Activated naive CD4-positive, alpha-beta T cell treated with anti-CD3 and anti-CD28 coated beads, Interleukin-2, amount 50 U/mL, for 72 hours (primary cell): Measurements from ENCODE around the gene MYO3B. TPM values are rescaled to one million over a fixed set of nuclear protein-coding genes. Genes with fewer than 3 reads are reported as not detected.

Experiments
- ATAC-seq, 2 donors: fragments of 150-1000 bp; cut with Tn5 transposase; 2 replicates each; pipeline ENCODE4 v1.10.0; 2021; ENCODE audit warnings: mild to moderate bottlenecking in 2 of 2, moderate library complexity in 2 of 2
- DNase-seq, 2 donors: peaks; one replicate each; pipeline ENCODE4 v3.0.0; 2021 to 2022; ENCODE audit warnings: low spot score in 2 of 2
- H3K27ac Mint-ChIP-seq, 2 donors: one replicate each; pipeline ENCODE4 v1.8.0; 2022; ENCODE audit warnings: mild to moderate bottlenecking in 2 of 2, mixed read lengths in 2 of 2
- H3K36me3 Mint-ChIP-seq, 2 donors: one replicate each; pipeline ENCODE4 v1.8.0; 2022; ENCODE audit warnings: mixed read lengths in 2 of 2
- H3K9me3 Mint-ChIP-seq, 2 donors: one replicate each; pipeline ENCODE4 v1.8.0; 2022; ENCODE audit warnings: mixed read lengths in 2 of 2
- total RNA-seq, 2 donors: library from RNA; stranded (reverse); gene quantifications; one replicate each; pipeline ENCODE4 v1.2.3, GENCODE V29; 2022

Gene MYO3B
- total RNA-seq, 2 donors from 2014 or later = 0.18 to 0.27 TPM

- no peaks in the 10 kb centered on the region for H3K36me3 Mint-ChIP-seq
- DNase-seq (no peak), ATAC-seq (no peak)
- no peaks in the 10 kb centered on the region for H3K9me3 Mint-ChIP-seq
- H3K27ac Mint-ChIP-seq = no peak overlapping the region
Observed at GRCh38 chr2:170485254-170486026, 307.5 kb downstream of the MYO3B start.

- DNase-seq = no peak
- ATAC-seq = no peak
- Mint-ChIP-seq H3K36me3 (no peaks in the 10 kb centered on the region), H3K27ac (no peak overlapping the region), H3K9me3 (no peaks in the 10 kb centered on the region)
Observed at GRCh38 chr2:170486730-170487129, 308.8 kb downstream of the MYO3B start.

- Mint-ChIP-seq H3K9me3 (no peaks in the 10 kb centered on the region), H3K27ac (no peak overlapping the region), H3K36me3 (no peaks in the 10 kb centered on the region)
- ATAC-seq (no peak), DNase-seq (no peak)
Observed at GRCh38 chr2:170488807-170489206, 310.9 kb downstream of the MYO3B start.

DNA sequence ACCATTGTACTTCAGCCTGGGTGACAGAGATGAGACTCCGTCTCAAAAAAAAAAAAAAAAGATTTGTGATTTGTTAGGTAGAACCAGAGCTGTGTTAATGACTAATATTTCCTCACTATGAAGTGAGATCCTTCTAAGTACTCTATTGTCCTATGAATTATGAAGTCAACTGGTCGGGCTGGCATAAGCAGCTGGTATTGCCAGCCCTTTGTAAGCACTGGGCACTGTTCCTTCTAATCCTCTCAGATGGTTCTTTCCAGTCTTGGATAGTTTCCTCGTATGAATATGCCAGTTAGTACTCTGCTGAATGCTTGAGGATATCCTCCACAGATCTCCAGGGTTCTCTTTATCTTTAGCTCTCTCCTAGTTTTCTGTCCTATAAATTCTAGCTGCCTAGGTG lies 314.1 kb downstream of the MYO3B start:
- ATAC-seq (no peak), DNase-seq (no peak)
- Mint-ChIP-seq H3K27ac (no peak overlapping the region), H3K9me3 (no peaks in the 10 kb centered on the region), H3K36me3 (no peaks in the 10 kb centered on the region)

GRCh38 chr2:170493426-170494097 lies 315.6 kb downstream of the MYO3B start:
- Mint-ChIP-seq H3K36me3 (no peaks in the 10 kb centered on the region), H3K27ac (no peak overlapping the region), H3K9me3 (no peaks in the 10 kb centered on the region)
- ATAC-seq (no peak), DNase-seq (no peak)

- Mint-ChIP-seq H3K36me3 (no peaks in the 10 kb centered on the region), H3K9me3 (no peaks in the 10 kb centered on the region), H3K27ac (no peak overlapping the region)
- DNase-seq (no peak), ATAC-seq (no peak)
Observed at GRCh38 chr2:170495896-170496295, 317.9 kb downstream of the MYO3B start.

DNA sequence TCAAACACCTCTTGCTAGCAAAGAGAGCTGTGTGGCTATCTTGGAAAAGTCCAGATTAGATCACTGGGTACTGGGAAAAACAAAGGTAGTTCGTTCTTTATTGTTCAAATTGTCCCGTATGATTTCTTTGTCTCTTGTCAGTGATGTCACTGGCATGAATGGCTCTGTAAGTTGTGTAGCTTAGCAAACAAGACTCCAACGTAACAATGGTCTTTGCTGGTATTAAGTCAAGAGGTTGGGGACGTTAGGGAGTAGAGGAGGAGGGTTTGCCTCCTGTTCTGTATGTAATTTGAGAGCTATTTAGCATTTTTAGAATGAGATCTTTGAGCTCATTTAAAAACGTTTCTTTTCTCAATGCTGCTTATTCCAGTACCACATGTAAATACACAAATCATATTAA lies 320.7 kb downstream of the MYO3B start:
- no peaks in the 10 kb centered on the region for H3K9me3 Mint-ChIP-seq
- ATAC-seq (no peak), DNase-seq (no peak)
- no peaks in the 10 kb centered on the region for H3K36me3 Mint-ChIP-seq
- H3K27ac Mint-ChIP-seq = no peak overlapping the region

GRCh38 chr2:170500104-170500503 lies 322.2 kb downstream of the MYO3B start:
- no peaks in the 10 kb centered on the region for H3K36me3 Mint-ChIP-seq
- H3K9me3 Mint-ChIP-seq = no peaks in the 10 kb centered on the region
- ATAC-seq = no peak
- H3K27ac Mint-ChIP-seq = no peak overlapping the region
- no peak for DNase-seq

GRCh38 chr2:170500770-170501169 lies 322.8 kb downstream of the MYO3B start:
- Mint-ChIP-seq H3K9me3 (no peaks in the 10 kb centered on the region), H3K27ac (no peak overlapping the region), H3K36me3 (no peaks in the 10 kb centered on the region)
- DNase-seq (no peak), ATAC-seq (no peak)

- Mint-ChIP-seq H3K27ac (no peak overlapping the region), H3K9me3 (no peaks in the 10 kb centered on the region), H3K36me3 (no peaks in the 10 kb centered on the region)
- ATAC-seq (no peak), DNase-seq (no peak)
Observed at GRCh38 chr2:170501421-170502043, 323.6 kb downstream of the MYO3B start.

DNA sequence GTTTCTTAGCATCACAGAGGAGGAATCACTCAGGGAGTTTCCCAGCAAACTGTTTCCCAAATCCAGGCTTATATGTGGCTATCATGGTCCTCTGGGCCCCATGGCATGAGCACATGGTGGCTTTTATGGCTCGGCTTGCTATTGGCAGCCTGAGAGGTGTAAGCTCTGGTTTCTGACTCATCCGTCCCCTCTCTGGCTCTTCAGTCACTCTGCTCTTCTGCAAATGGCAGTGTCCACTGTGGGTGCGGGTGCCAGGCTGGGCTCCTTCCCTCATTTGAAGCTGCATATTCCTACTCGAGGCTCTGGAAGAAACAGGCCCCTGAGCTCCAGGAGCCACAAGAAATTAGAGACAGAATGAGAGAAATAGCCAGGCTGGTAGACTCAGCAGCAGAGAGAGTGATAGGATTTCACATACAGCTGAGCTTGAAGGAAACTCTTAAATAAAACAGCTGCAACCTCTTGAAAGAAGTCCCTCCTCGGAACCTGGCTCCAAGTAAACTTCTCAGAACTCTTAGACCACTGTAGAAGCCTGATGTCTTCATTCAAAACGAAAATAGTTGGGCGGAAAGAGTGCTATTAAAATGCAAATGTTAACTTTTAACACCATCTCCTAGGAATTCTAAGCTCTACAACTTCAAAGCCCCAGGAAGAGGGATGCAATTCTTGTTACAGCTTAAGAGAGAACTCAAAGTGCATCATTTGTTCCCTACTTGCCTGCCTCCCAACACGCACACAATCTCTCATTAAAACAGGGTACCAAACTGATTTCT lies 324.6 kb downstream of the MYO3B start:
- Mint-ChIP-seq H3K36me3 (no peaks in the 10 kb centered on the region), H3K27ac (no peak overlapping the region), H3K9me3 (no peaks in the 10 kb centered on the region)
- DNase-seq (no peak), ATAC-seq (no peak)

GRCh38 chr2:170503563-170503962 lies 325.6 kb downstream of the MYO3B start:
- no peaks in the 10 kb centered on the region for H3K36me3 Mint-ChIP-seq
- H3K9me3 Mint-ChIP-seq = no peaks in the 10 kb centered on the region
- DNase-seq (no peak), ATAC-seq (no peak)
- H3K27ac Mint-ChIP-seq = no peak overlapping the region

DNA sequence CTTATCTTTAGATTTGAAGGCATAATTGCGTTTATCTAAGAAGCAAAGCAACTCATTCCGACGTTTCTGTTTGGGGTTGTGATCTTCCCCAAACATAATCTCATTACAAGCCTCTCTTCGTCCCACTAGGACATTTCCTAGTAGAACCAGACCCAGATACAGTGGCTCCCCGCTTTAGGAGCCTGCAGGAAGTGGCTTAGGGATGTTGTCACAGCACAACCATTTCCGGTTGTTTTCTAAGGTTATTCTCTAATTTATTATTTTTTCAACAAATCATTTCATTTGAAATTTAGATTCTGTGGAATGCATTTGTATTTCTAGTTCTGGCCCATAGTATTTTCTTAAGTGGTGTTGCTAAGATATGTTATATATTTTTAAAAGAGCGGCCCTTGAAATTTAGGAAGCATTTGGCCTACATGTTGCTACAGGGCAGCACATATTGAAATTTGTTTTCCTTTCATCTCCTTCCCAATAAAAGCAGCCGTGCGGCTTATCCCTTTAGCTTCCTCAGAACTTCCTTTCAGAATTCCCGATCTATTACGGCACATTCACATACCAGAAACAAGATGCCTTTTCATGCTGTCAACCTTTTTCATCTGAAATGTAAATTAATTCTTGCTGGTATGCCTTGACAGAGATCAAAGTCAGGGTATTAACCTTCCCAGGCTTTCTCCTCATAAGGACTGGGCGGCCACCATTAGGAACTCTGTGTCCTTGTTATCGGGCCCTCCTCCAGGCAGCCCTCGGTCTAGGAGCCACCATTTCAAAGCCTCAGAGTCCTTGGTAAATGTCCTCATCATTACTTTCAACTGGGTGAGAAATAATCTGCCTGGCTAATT lies 326.2 kb downstream of the MYO3B start:
- no peak for ATAC-seq
- H3K27ac Mint-ChIP-seq = no peak overlapping the region
- no peak for DNase-seq
- no peaks in the 10 kb centered on the region for H3K9me3 Mint-ChIP-seq
- no peaks in the 10 kb centered on the region for H3K36me3 Mint-ChIP-seq

DNA sequence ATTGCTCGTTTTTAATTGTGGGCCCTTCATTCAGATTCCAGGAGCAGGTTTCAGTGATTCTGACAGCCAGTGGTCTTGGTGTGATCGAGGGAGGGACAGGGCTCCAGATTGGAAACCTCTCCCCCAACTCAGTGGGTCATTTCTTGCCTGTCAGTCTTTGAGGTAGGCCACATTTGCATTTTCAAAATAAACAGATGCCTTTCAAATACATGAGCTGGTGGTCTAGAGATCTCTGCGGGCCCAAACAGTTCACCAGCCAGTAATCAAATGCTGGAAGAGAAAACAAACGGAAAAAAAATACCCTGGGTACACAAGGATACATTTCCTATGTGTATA lies 326.8 kb downstream of the MYO3B start:
- Mint-ChIP-seq H3K36me3 (no peaks in the 10 kb centered on the region), H3K9me3 (no peaks in the 10 kb centered on the region), H3K27ac (no peak overlapping the region)
- DNase-seq (no peak), ATAC-seq (no peak)

DNA sequence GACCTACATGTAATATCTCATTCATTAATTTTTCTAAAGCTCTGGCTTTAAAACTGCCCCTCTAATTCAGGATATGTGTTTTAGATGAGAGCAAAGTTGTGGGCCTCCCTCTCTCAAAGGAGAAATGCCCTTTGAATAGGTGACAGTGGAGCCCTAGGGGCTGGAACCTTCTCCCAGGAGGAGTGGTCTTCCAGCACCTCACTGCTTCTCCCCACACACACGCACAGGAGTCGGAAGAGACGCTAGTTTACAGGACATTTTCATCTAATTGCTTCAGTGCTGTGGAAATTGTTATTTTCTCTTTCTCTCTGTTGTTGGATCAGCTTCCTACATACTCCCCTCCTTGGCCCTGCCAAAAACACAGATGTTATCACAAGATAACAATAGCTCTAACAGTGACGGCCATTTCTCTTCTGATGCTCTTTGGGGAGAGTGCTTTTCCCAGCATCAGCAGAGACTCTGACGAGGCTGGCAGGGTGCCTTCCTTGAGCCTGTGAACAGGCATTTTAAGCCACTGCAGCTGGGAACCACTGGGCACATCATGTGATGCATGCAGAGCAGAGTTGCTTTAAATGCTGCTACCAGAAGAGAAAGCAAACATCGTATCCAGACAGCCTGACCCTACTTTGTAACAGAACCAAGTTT lies 327.8 kb downstream of the MYO3B start:
- DNase-seq (no peak), ATAC-seq (no peak)
- no peaks in the 10 kb centered on the region for H3K36me3 Mint-ChIP-seq
- no peak overlapping the region for H3K27ac Mint-ChIP-seq
- no peaks in the 10 kb centered on the region for H3K9me3 Mint-ChIP-seq
